Measurements from ENCODE around the gene CNN2.

- TF ChIP-seq CTCF (conservative IDR thresholded peaks at IDR 0.05; ENCODE audit: low read depth, low read length) (no peak), EZH2 (IDR thresholded peaks at IDR 0.05; ENCODE audit: low read length, unreplicated experiment) (no peak), EZH2phosphoT487 (IDR thresholded peaks at IDR 0.05; ENCODE audit: borderline replicate concordance, low read length) (no peak)
These were observed 35.6 kb downstream of the CNN2 start for GRCh38 chr19:1061987-1062386.
